ENCODE measurements around the gene DES.

GRCh38 chr2:219452361-219453317, 34.5 kb downstream of the DES start:
- TF ChIP-seq CTCF (IDR thresholded peaks at IDR 0.05) (no peak), EZH2 (IDR thresholded peaks at IDR 0.05; ENCODE audit: borderline replicate concordance, insufficient read depth, low read depth, low read length, poor library complexity, severe bottlenecking) (no peak)
